IMR-90 (cell line): ENCODE results near the gene HAGH. TPM values are rescaled to one million over a fixed set of nuclear protein-coding genes. Genes with fewer than 3 reads are reported as not detected.

Experiments used
- ATAC-seq: fragments of 200-7000 bp; cut with Tn5 transposase; 2 replicates; pipeline ENCODE4 v1.9.1; 2020; ENCODE audit warnings: low read depth, mild to moderate bottlenecking, moderate library complexity
- BruUV-seq: library from RNA; stranded (reverse); fragments of 400-500 nt; replicated peaks from 2 replicates; lab custom pipeline; 2021; lab: Mats Ljungman, UMichigan
- CTCF ChIA-PET: fragments of 300-600 bp; formaldehyde crosslinking; extraction: SDS; loops from one replicate; lab custom pipeline; 2021; ENCODE audit warnings: antibody characterized with exemption; lab: Yijun Ruan, JAX
- POLR2A ChIA-PET: fragments of 300-600 bp; sonication (Branson Sonifier 250); formaldehyde crosslinking; loops from one replicate; lab custom pipeline; 2022; ENCODE audit warnings: antibody characterized with exemption; ENCODE audit not compliant: unreplicated experiment; lab: Charles Lee
- DNase-seq: peaks from one replicate; pipeline ENCODE4 v3.0.0; 2013
- H2AFZ ChIP-seq: replicated peaks from 2 replicates; pipeline ENCODE3; 2013; ENCODE audit warnings: low read length, mild to moderate bottlenecking; ENCODE audit not compliant: poor library complexity
- H2AK5ac ChIP-seq: 2 replicates; pipeline ENCODE4 v1.6.1; 2013; ENCODE audit warnings: low read depth, low read length, inconsistent platforms
- H2AK9ac ChIP-seq: replicated peaks from 2 replicates; pipeline ENCODE3; 2013; ENCODE audit warnings: mild to moderate bottlenecking, low read depth, low read length, moderate library complexity; ENCODE audit not compliant: poor library complexity
- H2BK120ac ChIP-seq: 2 replicates; pipeline ENCODE4 v1.6.1; 2013; ENCODE audit warnings: low read depth, low read length, inconsistent platforms
- H2BK15ac ChIP-seq: 3 replicates; pipeline ENCODE4 v1.6.1; 2013; ENCODE audit warnings: low read depth, low read length, inconsistent platforms
- H2BK20ac ChIP-seq: 2 replicates; pipeline ENCODE4 v1.6.1; 2013; ENCODE audit warnings: low read depth, mild to moderate bottlenecking, inconsistent platforms, low read length, moderate library complexity
- H2BK5ac ChIP-seq: 2 replicates; pipeline ENCODE4 v1.6.1; 2013; ENCODE audit warnings: mild to moderate bottlenecking, low read depth, low read length, inconsistent platforms; ENCODE audit not compliant: poor library complexity, severe bottlenecking
- H3K14ac ChIP-seq: replicated peaks from 2 replicates; pipeline ENCODE4 v1.6.1; 2013; ENCODE audit warnings: low read depth, low read length, inconsistent platforms
- H3K18ac ChIP-seq: 2 replicates; pipeline ENCODE4 v1.6.1; 2013; ENCODE audit warnings: low read depth, low read length, control low read depth
- H3K23ac ChIP-seq: 2 replicates; pipeline ENCODE4 v1.6.1; 2013; ENCODE audit warnings: low read depth, low read length, inconsistent platforms
- H3K27ac ChIP-seq: 2 replicates; pipeline ENCODE4 v1.5.1; 2013; ENCODE audit warnings: mild to moderate bottlenecking, control low read depth, low read length; ENCODE audit not compliant: insufficient read depth
- H3K27me3 ChIP-seq: 2 replicates; pipeline ENCODE4 v1.6.1; 2013; ENCODE audit warnings: low read length; ENCODE audit not compliant: control insufficient read depth, insufficient read depth
- H3K36me3 ChIP-seq: 2 replicates; pipeline ENCODE4 v1.6.1; 2013; ENCODE audit warnings: low read length, mixed read lengths; ENCODE audit not compliant: control insufficient read depth, insufficient read depth
- H3K4ac ChIP-seq: 2 replicates; pipeline ENCODE4 v1.6.1; 2013; ENCODE audit warnings: low read depth, low read length, inconsistent platforms
- H3K4me1 ChIP-seq: 2 replicates; pipeline ENCODE4 v1.6.1; 2013; ENCODE audit warnings: low read length, mixed read lengths; ENCODE audit not compliant: control insufficient read depth, insufficient read depth
- H3K4me2 ChIP-seq: 2 replicates; pipeline ENCODE4 v1.6.1; 2013; ENCODE audit warnings: low read depth, mild to moderate bottlenecking, control low read depth, low read length, moderate library complexity
- H3K4me3 ChIP-seq: 2 replicates; pipeline ENCODE4 v1.5.1; 2013; ENCODE audit warnings: low read depth, mild to moderate bottlenecking, control low read depth, low read length, moderate library complexity; ENCODE audit not compliant: insufficient read depth
- H3K56ac ChIP-seq: 2 replicates; pipeline ENCODE4 v1.6.1; 2013; ENCODE audit warnings: low read length, inconsistent platforms; ENCODE audit not compliant: insufficient read depth; ENCODE audit errors: extremely low read depth
- H3K79me1 ChIP-seq, 2 experiments: 2 replicates each; pipeline ENCODE4 v1.6.1; 2013; ENCODE audit warnings: low read length in 2 of 2, inconsistent platforms in 1 of 2, low read depth in 1 of 2
- H3K9ac ChIP-seq: 2 replicates; pipeline ENCODE4 v1.6.1; 2013; ENCODE audit warnings: low read depth, low read length, control low read depth
- H3K9me1 ChIP-seq: 2 replicates; pipeline ENCODE4 v1.6.1; 2013; ENCODE audit warnings: low read length, inconsistent platforms; ENCODE audit not compliant: insufficient read depth
- H3K9me3 ChIP-seq: 2 replicates; pipeline ENCODE4 v1.6.1; 2013; ENCODE audit warnings: low read length; ENCODE audit not compliant: control insufficient read depth, insufficient read depth
- H4K20me1 ChIP-seq: 2 replicates; pipeline ENCODE4 v1.6.1; 2013; ENCODE audit warnings: low read length, inconsistent platforms; ENCODE audit not compliant: insufficient read depth
- H4K5ac ChIP-seq: 2 replicates; pipeline ENCODE4 v1.6.1; 2013; ENCODE audit warnings: mild to moderate bottlenecking, low read depth, low read length, control low read depth
- H4K8ac ChIP-seq, 2 experiments: 2 replicates each; pipeline ENCODE4 v1.6.1; 2013; ENCODE audit warnings: low read depth in 2 of 2, low read length in 2 of 2, control low read depth in 1 of 2, inconsistent platforms in 1 of 2
- H4K91ac ChIP-seq: 2 replicates; pipeline ENCODE4 v1.6.1; 2013; ENCODE audit warnings: low read depth, low read length, inconsistent platforms; ENCODE audit not compliant: insufficient read depth
- BHLHE40 ChIP-seq: fragments of 150-350 bp; IDR thresholded peaks from 2 replicates; pipeline ENCODE4 v1.6.1; 2016; ENCODE audit warnings: mild to moderate bottlenecking, low read depth, low read length
- CEBPB ChIP-seq: IDR thresholded peaks from 2 replicates; pipeline ENCODE4 v1.6.1; 2012; ENCODE audit warnings: low read depth, low read length, improper control_type of control experiment
- CHD1 ChIP-seq: IDR thresholded peaks from 2 replicates; pipeline ENCODE4 v1.6.1; 2012; ENCODE audit warnings: low read depth, low read length, improper control_type of control experiment
- CTCF ChIP-seq: conservative IDR thresholded peaks from 2 replicates; pipeline ENCODE4 v1.5.1; 2012; ENCODE audit warnings: mild to moderate bottlenecking, low read depth, low read length, improper control_type of control experiment
- ELK1 ChIP-seq: fragments of 150-350 bp; IDR thresholded peaks from 2 replicates; pipeline ENCODE4 v1.6.1; 2016; ENCODE audit warnings: low read depth, mild to moderate bottlenecking, low read length, moderate library complexity, borderline replicate concordance
- FOS ChIP-seq: fragments of 150-350 bp; IDR thresholded peaks from 2 replicates; pipeline ENCODE4 v1.6.1; 2016; ENCODE audit warnings: low read depth, low read length
- MAFK ChIP-seq: IDR thresholded peaks from 2 replicates; pipeline ENCODE4 v1.6.1; 2012; ENCODE audit warnings: low read depth, low read length, improper control_type of control experiment
- MAZ ChIP-seq: IDR thresholded peaks from 2 replicates; pipeline ENCODE4 v1.6.1; 2012; ENCODE audit warnings: low read depth, mild to moderate bottlenecking, low read length, improper control_type of control experiment, moderate library complexity, borderline replicate concordance
- MXI1 ChIP-seq: IDR thresholded peaks from 2 replicates; pipeline ENCODE4 v1.6.1; 2012; ENCODE audit warnings: low read depth, mild to moderate bottlenecking, low read length, moderate library complexity, borderline replicate concordance
- NFE2L2 ChIP-seq: fragments of 150-350 bp; IDR thresholded peaks from 2 replicates; pipeline ENCODE4 v1.6.1; 2016; ENCODE audit warnings: low read depth, mild to moderate bottlenecking, low read length
- POLR2A ChIP-seq: IDR thresholded peaks from 2 replicates; pipeline ENCODE4 v1.6.1; 2012; ENCODE audit warnings: mild to moderate bottlenecking, low read depth, low read length
- RAD21 ChIP-seq: IDR thresholded peaks from 2 replicates; pipeline ENCODE4 v1.6.1; 2012; ENCODE audit warnings: low read length, improper control_type of control experiment
- RCOR1 ChIP-seq: IDR thresholded peaks from 2 replicates; pipeline ENCODE4 v1.6.1; 2012; ENCODE audit warnings: mild to moderate bottlenecking, low read length, improper control_type of control experiment; ENCODE audit not compliant: insufficient replicate concordance
- RFX5 ChIP-seq: IDR thresholded peaks from 2 replicates; pipeline ENCODE4 v1.8.0; 2012; ENCODE audit warnings: low read depth, mild to moderate bottlenecking, low read length, moderate library complexity
- WGBS, 2 experiments: methylation state at CpG; one replicate each; pipeline versions ENCODE4 v1.1.5 to v1.1.7; 2013; ENCODE audit warnings: missing lambda C conversion rate in 2 of 2; ENCODE audit not compliant: insufficient read length in 1 of 2; ENCODE audit errors: extremely low coverage in 2 of 2; 5-methylcytosine and 5-hydroxymethylcytosine counted together
- dilution Hi-C: fragments of 300-500 bp; cut with HindIII; formaldehyde crosslinking; loops from one replicate; pipeline ENCODE4 v1.14.3; 2018; ENCODE audit warnings: low sequenced_read_pairs; ENCODE audit not compliant: unreplicated experiment
- in situ Hi-C: fragments of 300-500 bp; cut with MboI; formaldehyde crosslinking; loops from 3 replicates; pipeline ENCODE4 v1.14.3; 2019; ENCODE audit warnings: low sequenced_read_pairs, inconsistent platforms, mixed read lengths
- intact Hi-C: fragments of 100-400 bp; cut with micrococcal nuclease; formaldehyde crosslinking; loops from 2 replicates; pipeline ENCODE4 v1.10.0; 2022
- polyA plus RNA-seq, 3 experiments: library from polyadenylated mRNA; depleted of rRNA; stranded (reverse); fragments of >200 nt; gene quantifications; 2 replicates each; pipeline ENCODE4 v1.2.3, GENCODE V29; 2012; ENCODE audit warnings: low replicate concordance in 1 of 3
- total RNA-seq: library from RNA; depleted of rRNA; stranded (reverse); fragments of >200 nt; gene quantifications from 2 replicates; pipeline ENCODE4 v1.2.3, GENCODE V29; 2012
- TF ChIP-seq, protein P1 (sequence below): fragments of 150-350 bp; IDR thresholded peaks from 2 replicates; pipeline ENCODE4 v1.6.1; 2017; ENCODE audit warnings: mild to moderate bottlenecking, antibody characterized with exemption, low read length, low read depth

Gene HAGH
- total and polyA plus RNA-seq, 2 of the 4 experiments (the other 2 are of a cell fraction), result 30.8 to 52.2 TPM

- Histone ChIP-seq H3K9ac (no peak overlapping the region), H2AK9ac (no peak overlapping the region), H4K20me1 (peaks cover 21% of the 10 kb centered on the region), H3K4ac (no peak overlapping the region), H3K9me3 (no peaks in the 10 kb centered on the region), H4K8ac (no peak overlapping the region), H3K27ac (no peak overlapping the region), H2BK20ac (no peak overlapping the region), H4K5ac (no peak overlapping the region), H3K4me2 (no peak overlapping the region), H3K27me3 (no peaks in the 10 kb centered on the region), H3K14ac (no peak overlapping the region), H2AK5ac (no peak overlapping the region), H3K36me3 (peaks cover 33% of the 10 kb centered on the region), H2AFZ (peak overlapping the region; percentile 49), H3K4me1 (peaks cover 14% of the 10 kb centered on the region), H2BK15ac (no peak overlapping the region), H3K23ac (no peak overlapping the region), H3K18ac (no peak overlapping the region), H3K56ac (no peak overlapping the region), H3K79me1 (peaks cover 17 to 61% of the 10 kb centered on the region in 2 experiments), H3K9me1 (peaks cover 5% of the 10 kb centered on the region; the same call in 1 of the 2 replicates), H2BK5ac (no peak overlapping the region), H2BK120ac (no peak overlapping the region), H3K4me3 (no peak overlapping the region), H4K91ac (no peak overlapping the region)
- intact Hi-C loops, result no loop called here
- ChIA-PET CTCF (no interaction called here), POLR2A (no interaction called here)
- dilution Hi-C loops, result no loop called here
- 82% methylated on average over 6 of the region's 28 CpGs; no CpG with 5 or more reads in 1 of the 2 experiments for WGBS, 2 experiments
- ATAC-seq (no peak), DNase-seq (no peak)
- BruUV-seq, result no TSS peak
- in situ Hi-C loops, result no loop called here
- TF ChIP-seq CTCF, result no peak
- TF ChIP-seq POLR2A, result no peak
- TF ChIP-seq CEBPB, result no peak
- no peak for TF ChIP-seq RCOR1
- no peak for TF ChIP-seq RAD21
- TF ChIP-seq RFX5, result no peak
- TF ChIP-seq ELK1, result no peak
- TF ChIP-seq CHD1, result no peak
- TF ChIP-seq, protein P1, sequence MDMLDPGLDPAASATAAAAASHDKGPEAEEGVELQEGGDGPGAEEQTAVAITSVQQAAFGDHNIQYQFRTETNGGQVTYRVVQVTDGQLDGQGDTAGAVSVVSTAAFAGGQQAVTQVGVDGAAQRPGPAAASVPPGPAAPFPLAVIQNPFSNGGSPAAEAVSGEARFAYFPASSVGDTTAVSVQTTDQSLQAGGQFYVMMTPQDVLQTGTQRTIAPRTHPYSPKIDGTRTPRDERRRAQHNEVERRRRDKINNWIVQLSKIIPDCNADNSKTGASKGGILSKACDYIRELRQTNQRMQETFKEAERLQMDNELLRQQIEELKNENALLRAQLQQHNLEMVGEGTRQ, result no peak
- no peak for TF ChIP-seq MAFK
- no peak for TF ChIP-seq FOS
- TF ChIP-seq BHLHE40, result no peak
- TF ChIP-seq MAZ, result no peak
- TF ChIP-seq NFE2L2, result no peak
- TF ChIP-seq MXI1, result no peak
Observed at GRCh38 chr16:1775846-1776671, 50.6 kb downstream of the HAGH start.
